Astrocyte of the cerebellum (primary cell): ENCODE measurements around the gene CNOT1.

ENCODE experiments used
- DNase-seq: peaks from one replicate; pipeline ENCODE4 v3.0.0-alpha.2; 2011; ENCODE audit warnings: low read depth
- H3K4me3 ChIP-seq: 2 replicates; pipeline ENCODE4 v1.5.1; 2011; ENCODE audit warnings: mild to moderate bottlenecking, low read depth, low read length, moderate library complexity
- in situ Hi-C: cut with HindIII; loops from 2 replicates; pipeline ENCODE4 v1.10.0; 2017; ENCODE audit warnings: low sequenced_read_pairs
- TF ChIP-seq, protein P1 (sequence below): IDR thresholded peaks from 2 replicates; pipeline ENCODE4 v1.5.1; 2012; ENCODE audit warnings: low read length, low read depth, moderate library complexity, mild to moderate bottlenecking; ENCODE audit errors: missing control alignments

CNOT1 gene

DNA sequence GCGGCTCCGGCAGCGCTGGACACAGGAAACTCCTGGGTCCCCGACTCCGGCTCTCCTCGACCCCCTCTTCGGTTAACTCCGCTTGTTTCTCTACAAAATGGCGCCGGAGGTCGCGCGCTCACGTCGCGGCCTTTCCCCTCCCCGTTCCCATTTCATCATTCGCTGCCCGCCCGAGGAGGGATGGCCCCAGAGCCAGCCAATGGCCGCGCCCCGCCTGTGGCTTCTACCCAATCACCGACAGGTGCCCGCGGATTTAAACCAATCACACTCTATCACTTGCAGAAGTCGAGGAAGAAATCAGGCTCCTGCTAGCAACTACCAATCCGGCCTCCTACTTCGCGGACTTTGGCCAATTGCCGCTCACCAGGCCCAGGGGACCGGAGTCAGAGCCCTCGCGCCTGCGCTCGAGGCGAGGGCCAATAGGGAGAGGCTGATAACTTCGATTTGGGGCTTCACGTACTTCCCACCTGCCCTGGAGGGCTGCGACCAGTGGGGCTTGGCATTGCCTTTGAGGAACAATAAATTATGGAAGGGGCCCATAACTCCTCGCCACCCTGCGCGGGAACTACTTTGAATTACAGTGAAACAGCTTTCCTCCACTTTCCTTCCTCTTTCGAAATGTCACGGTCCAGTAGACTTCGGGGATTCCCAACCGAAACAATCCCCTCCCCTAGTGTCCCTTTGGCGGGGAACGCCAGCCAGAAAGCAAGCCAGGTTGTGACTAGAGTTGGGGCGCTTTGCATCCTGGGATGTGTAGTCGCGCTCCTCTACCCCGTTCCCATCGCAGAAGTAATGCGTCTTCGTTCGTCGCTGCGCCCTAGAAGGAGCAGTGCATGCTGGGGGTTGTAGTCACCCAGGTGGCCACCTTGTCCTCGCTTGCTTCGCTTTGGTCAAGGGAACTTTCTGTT, at the start of gene CNOT1:
Gene CNOT1 (minus strand): TSS at position 94 of the 908 bp plus-strand sequence. CDS start 30,489 bp downstream, outside the sequence.
- TF ChIP-seq, protein P1, sequence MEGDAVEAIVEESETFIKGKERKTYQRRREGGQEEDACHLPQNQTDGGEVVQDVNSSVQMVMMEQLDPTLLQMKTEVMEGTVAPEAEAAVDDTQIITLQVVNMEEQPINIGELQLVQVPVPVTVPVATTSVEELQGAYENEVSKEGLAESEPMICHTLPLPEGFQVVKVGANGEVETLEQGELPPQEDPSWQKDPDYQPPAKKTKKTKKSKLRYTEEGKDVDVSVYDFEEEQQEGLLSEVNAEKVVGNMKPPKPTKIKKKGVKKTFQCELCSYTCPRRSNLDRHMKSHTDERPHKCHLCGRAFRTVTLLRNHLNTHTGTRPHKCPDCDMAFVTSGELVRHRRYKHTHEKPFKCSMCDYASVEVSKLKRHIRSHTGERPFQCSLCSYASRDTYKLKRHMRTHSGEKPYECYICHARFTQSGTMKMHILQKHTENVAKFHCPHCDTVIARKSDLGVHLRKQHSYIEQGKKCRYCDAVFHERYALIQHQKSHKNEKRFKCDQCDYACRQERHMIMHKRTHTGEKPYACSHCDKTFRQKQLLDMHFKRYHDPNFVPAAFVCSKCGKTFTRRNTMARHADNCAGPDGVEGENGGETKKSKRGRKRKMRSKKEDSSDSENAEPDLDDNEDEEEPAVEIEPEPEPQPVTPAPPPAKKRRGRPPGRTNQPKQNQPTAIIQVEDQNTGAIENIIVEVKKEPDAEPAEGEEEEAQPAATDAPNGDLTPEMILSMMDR = no peak
- in situ Hi-C loops = loop anchor here (5.0 kb wide), 1 partner anchor 43 kb away; no protein-coding TSS in a partner anchor
- peak within 1 kb of the TSS; percentile 99 for H3K4me3 ChIP-seq
- peak; percentile 99 for DNase-seq

DNA sequence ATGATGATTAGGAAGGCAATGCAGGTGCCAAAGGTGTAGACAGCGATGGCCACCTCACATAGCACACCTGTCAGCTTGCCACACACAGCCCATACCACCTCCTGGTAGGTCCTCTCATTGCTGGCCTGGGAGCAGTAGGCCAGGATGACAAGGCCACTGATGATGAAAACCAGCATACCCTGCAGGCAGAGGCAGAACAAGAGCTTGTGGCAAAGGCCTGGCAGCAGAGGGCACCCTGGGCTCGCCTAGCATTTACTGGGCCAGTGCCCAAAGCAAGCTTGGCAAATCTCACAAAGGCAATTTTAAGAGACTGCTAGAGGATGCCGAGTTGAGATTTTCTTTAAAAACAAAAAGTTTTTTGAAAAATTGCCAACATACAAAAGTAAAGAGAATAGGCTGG, 49.1 kb upstream of the CNOT1 start:
- DNase-seq = no peak
- TF ChIP-seq, protein P1 = no peak
- H3K4me3 ChIP-seq = no peak overlapping the region
- in situ Hi-C loops = no loop called here

DNA sequence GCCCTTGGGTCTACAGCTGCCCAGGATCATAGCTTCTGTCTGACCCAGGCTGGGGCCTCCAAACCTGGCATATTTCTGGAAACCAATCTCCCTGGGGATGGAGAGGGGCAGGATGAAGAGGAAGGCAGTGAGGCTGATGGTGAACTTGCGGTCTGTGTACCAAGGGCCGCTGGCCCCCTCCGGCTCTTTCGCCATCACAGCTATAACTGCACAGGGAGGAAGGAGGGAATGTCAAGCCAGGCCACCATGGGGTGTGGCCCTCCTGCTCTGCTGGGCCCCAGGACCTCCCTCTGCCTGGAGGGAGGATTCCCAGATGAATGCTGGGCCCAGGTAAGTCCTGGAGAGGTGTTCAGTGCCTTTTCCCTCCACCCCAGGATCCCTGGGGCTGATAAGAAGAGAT, 48.6 kb upstream of the CNOT1 start:
- in situ Hi-C loops = no loop called here
- TF ChIP-seq, protein P1 = no peak
- no peak overlapping the region for H3K4me3 ChIP-seq
- no peak for DNase-seq

DNA sequence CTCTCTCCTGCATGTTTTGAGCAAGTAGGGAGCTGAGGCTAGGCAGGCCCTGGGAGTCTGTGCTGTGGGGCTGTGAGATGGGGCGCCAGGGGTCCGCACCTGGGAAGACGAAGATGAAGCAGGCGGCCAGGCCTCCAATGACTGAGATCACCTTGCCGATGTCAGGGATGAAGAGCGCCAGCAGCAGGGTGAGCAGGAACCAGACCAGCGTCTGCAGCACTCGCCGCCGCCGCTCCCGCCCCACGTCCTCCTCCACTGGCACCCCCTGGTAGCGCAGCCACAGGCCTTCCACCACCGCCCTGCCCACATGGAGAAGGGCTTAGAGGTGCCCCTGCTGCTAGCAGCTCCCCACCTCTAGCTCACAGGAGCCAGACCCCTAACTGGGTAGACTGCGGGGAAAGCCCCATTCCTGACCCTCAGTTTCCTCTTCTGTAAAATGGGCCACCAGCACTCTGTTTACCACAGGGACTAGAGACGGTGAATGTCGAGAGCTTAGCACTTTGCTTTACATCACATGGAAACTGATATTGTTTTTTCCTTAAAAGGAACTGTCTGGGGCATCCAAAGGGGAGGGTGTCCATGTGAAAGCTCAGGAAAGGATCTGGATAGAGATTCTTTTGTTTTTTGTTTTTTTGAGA, 41.4 kb upstream of the CNOT1 start:
- in situ Hi-C loops = no loop called here

DNA sequence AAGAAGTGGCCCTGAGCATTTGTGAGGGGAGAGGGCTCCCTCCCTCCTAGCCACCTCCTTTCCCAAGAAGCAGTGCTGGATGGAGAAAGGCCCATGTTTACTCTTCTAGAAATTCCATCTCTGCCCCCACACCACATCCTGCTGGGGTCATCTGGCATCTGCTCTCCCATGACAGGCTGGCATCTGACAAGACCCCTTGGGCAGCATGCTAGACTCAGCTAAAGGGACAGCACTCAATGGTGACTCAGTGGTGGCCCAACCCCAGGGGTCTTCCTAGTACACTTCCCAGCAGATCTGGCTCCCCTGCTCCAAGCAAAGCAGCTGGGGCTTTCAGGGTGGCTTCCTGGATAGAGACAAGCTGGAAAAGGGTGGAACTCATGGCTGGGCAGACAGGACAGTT, 40.6 kb upstream of the CNOT1 start:
- TF ChIP-seq, protein P1 = no peak
- H3K4me3 ChIP-seq = no peak overlapping the region
- in situ Hi-C loops = no loop called here
- no peak for DNase-seq

More for the DNA sequence above, 41.4 kb upstream of the CNOT1 start:
- TF ChIP-seq, protein P1 = no peak
- no peak for DNase-seq
- no peak overlapping the region for H3K4me3 ChIP-seq

DNA sequence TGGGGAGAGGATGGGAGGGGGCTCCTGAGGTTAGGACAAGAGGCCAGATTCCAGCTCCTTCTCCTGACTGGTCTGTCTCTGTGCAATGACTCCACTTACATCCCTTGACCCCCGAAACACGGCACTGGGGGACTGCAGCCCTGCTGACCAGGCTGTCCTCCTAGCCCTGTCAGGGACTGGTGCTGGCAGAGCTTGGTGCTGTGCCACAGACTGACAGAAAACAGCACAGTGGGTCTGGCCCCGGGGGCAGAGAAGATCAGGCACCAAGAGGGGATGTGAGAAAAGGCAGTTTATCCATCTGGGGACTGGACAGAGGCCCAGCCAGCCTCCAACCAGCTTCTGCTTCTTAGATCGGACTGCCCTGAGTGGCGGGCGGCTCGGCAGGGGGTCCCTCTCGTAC, 35.6 kb upstream of the CNOT1 start:
- TF ChIP-seq, protein P1 = no peak
- no peak for DNase-seq
- no peak overlapping the region for H3K4me3 ChIP-seq
- in situ Hi-C loops = no loop called here
